ENCODE data around the gene ABCA13.

The ABCA13 gene, protein sequence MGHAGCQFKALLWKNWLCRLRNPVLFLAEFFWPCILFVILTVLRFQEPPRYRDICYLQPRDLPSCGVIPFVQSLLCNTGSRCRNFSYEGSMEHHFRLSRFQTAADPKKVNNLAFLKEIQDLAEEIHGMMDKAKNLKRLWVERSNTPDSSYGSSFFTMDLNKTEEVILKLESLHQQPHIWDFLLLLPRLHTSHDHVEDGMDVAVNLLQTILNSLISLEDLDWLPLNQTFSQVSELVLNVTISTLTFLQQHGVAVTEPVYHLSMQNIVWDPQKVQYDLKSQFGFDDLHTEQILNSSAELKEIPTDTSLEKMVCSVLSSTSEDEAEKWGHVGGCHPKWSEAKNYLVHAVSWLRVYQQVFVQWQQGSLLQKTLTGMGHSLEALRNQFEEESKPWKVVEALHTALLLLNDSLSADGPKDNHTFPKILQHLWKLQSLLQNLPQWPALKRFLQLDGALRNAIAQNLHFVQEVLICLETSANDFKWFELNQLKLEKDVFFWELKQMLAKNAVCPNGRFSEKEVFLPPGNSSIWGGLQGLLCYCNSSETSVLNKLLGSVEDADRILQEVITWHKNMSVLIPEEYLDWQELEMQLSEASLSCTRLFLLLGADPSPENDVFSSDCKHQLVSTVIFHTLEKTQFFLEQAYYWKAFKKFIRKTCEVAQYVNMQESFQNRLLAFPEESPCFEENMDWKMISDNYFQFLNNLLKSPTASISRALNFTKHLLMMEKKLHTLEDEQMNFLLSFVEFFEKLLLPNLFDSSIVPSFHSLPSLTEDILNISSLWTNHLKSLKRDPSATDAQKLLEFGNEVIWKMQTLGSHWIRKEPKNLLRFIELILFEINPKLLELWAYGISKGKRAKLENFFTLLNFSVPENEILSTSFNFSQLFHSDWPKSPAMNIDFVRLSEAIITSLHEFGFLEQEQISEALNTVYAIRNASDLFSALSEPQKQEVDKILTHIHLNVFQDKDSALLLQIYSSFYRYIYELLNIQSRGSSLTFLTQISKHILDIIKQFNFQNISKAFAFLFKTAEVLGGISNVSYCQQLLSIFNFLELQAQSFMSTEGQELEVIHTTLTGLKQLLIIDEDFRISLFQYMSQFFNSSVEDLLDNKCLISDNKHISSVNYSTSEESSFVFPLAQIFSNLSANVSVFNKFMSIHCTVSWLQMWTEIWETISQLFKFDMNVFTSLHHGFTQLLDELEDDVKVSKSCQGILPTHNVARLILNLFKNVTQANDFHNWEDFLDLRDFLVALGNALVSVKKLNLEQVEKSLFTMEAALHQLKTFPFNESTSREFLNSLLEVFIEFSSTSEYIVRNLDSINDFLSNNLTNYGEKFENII (N-terminal part only)

DNA sequence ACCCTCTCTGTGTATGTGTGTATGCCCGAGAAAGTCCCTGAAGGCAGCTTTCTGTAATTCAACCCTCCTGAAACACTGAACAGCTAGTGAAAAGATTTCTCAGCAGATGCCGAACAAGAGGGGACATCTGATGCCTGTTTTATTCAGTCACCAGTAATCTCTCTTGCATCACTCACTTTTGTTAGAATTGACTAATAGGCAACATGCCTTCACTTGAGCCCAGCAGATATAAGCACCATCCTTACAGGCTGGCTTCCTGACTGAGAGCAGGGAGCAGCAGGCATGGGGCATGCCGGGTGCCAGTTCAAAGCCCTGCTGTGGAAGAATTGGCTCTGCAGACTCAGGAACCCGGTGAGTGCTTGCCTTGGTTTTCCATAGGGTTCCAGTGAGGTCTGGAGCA, at the start of gene ABCA13:
ABCA13 (plus strand) TSS at position 257 of the 400 bp plus-strand sequence; CDS start at position 283, 26 bp downstream.
- H3K27ac ChIP-seq: no peak within 1 kb of the TSS
- no peak for DNase-seq (ENCODE audit: low read depth, low spot score)
- no peaks in the 10 kb centered on the region for H3K9me3 ChIP-seq (ENCODE audit: low read depth, low read length)
- no peak within 1 kb of the TSS for H3K9ac ChIP-seq (ENCODE audit: insufficient read length)
- no peak for TF ChIP-seq EZH2 (IDR thresholded peaks at IDR 0.05)
- no peak for TF ChIP-seq FOXP2 (optimal IDR thresholded peaks at IDR 0.05; ENCODE audit: control extremely low read depth, extremely low read length, insufficient read depth)
- TF ChIP-seq POLR2AphosphoS5 (IDR thresholded peaks at IDR 0.05; ENCODE audit: borderline replicate concordance, low read depth, low read length): no peak
- H3K4me3 ChIP-seq: no peak within 1 kb of the TSS
- no peaks in the 10 kb centered on the region for H3K36me3 ChIP-seq (ENCODE audit: insufficient read depth, low read length)

DNA sequence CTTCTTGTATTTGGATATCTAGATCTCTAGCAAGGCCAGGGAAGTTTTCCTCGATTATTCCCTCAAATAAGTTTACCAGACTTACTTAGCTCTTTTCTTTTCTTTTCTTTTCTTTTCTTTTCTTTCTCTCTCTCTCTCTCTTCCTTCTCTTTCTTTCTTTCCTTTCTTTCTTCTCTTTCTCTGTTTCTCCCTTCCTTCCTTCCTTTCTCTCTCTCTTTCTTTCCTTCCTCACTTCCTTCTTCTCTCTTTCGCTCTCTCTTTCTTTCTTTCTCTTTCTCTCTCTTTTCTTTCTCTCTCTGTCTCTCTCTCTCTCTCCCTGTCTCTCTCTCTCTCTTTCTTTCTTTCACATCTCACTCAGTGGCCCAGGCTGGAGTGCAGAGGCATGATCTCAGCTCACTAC, 45.2 kb upstream of the ABCA13 start:
- TF ChIP-seq POLR2AphosphoS5 (IDR thresholded peaks at IDR 0.05; ENCODE audit: borderline replicate concordance, low read depth, low read length) (no peak), EZH2 (IDR thresholded peaks at IDR 0.05) (no peak), FOXP2 (optimal IDR thresholded peaks at IDR 0.05; ENCODE audit: control extremely low read depth, extremely low read length, insufficient read depth) (no peak)
- Histone ChIP-seq H3K36me3 (ENCODE audit: insufficient read depth, low read length) (no peaks in the 10 kb centered on the region), H3K4me3 (no peak overlapping the region), H3K9me3 (ENCODE audit: low read depth, low read length) (no peaks in the 10 kb centered on the region), H3K9ac (ENCODE audit: insufficient read length) (no peak overlapping the region), H3K27ac (no peak overlapping the region)
- DNase-seq (ENCODE audit: low read depth, low spot score): no peak

DNA sequence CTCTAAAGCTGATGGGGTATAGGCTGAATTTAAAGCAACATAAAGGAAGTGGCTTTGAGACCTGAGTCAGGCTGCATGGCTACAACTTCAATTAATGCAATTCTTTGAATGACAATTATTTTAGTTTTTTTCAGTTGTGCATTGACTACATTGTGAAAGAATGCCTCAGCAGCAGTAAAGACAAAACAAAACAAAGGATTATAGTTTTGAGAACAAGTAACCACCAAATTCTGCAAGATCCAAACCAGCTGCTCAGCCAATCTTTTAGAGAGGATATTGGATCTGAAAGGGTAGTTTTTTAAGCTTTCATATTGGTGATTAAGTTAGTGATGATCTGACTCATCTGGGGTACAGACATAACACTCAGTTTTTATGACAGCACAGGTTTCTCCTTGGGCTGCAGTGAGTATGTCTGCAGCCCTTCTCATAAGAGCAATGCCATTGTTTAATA, 40.6 kb upstream of the ABCA13 start:
- DNase-seq (ENCODE audit: low read depth, low spot score): no peak

DNA sequence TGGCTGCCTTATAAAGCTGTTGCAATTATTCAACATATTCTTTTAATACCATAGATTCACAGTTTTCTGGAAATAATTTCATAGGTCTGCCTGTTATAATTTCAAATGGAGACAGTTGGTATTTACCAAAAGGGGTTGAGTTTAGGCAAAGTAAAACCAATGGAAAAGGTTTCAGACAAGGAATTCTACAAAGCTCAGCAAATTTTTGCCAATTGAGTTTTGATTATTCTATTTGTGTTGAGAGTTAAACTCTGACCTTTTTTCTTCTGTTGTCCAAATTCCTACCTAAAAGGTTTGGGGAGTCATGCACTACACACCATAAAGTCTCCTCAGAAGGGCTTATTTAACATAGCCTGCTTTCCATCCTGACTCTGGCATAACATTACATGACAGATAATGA, 38.5 kb upstream of the ABCA13 start:
- no peak for DNase-seq (ENCODE audit: low read depth, low spot score)
- no peak for TF ChIP-seq EZH2 (IDR thresholded peaks at IDR 0.05)
- no peak for TF ChIP-seq POLR2AphosphoS5 (IDR thresholded peaks at IDR 0.05; ENCODE audit: borderline replicate concordance, low read depth, low read length)
- TF ChIP-seq FOXP2 (optimal IDR thresholded peaks at IDR 0.05; ENCODE audit: control extremely low read depth, extremely low read length, insufficient read depth): no peak
- H3K9ac ChIP-seq (ENCODE audit: insufficient read length): no peak overlapping the region
- no peaks in the 10 kb centered on the region for H3K9me3 ChIP-seq (ENCODE audit: low read depth, low read length)
- H3K4me3 ChIP-seq: no peak overlapping the region
- H3K27ac ChIP-seq: no peak overlapping the region
- H3K36me3 ChIP-seq (ENCODE audit: insufficient read depth, low read length): no peaks in the 10 kb centered on the region

More for the DNA sequence above, 40.6 kb upstream of the ABCA13 start:
- Histone ChIP-seq H3K9ac (ENCODE audit: insufficient read length) (no peak overlapping the region), H3K36me3 (ENCODE audit: insufficient read depth, low read length) (no peaks in the 10 kb centered on the region), H3K4me3 (no peak overlapping the region), H3K9me3 (ENCODE audit: low read depth, low read length) (no peaks in the 10 kb centered on the region), H3K27ac (no peak overlapping the region)
- no peak for TF ChIP-seq EZH2 (IDR thresholded peaks at IDR 0.05)
- no peak for TF ChIP-seq POLR2AphosphoS5 (IDR thresholded peaks at IDR 0.05; ENCODE audit: borderline replicate concordance, low read depth, low read length)
- TF ChIP-seq FOXP2 (optimal IDR thresholded peaks at IDR 0.05; ENCODE audit: control extremely low read depth, extremely low read length, insufficient read depth): no peak

DNA sequence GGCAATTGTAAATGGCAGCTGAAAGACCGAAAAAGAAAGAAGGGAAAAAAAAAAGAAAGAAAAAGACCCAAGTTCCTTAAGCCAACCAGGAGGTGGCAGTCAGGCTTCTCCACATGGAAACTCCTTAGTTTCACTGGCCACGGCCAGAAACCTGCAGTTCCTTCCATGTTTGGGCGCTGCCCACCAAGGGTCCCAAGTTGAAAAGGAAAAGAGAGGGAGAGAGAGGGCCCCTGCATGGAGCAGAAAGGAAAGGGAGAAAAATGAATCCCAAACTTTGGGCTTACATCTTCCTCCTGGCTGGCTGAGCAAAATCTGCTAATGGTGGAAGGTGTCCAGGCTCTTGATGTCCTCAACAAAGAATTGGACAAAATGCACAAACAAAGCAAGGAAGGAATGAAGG, 31.8 kb upstream of the ABCA13 start:
- H3K9me3 ChIP-seq (ENCODE audit: low read depth, low read length): no peaks in the 10 kb centered on the region
- no peak for DNase-seq (ENCODE audit: low read depth, low spot score)
- H3K4me3 ChIP-seq: no peak overlapping the region
- no peak for TF ChIP-seq EZH2 (IDR thresholded peaks at IDR 0.05)
- no peak for TF ChIP-seq POLR2AphosphoS5 (IDR thresholded peaks at IDR 0.05; ENCODE audit: borderline replicate concordance, low read depth, low read length)
- no peak for TF ChIP-seq FOXP2 (optimal IDR thresholded peaks at IDR 0.05; ENCODE audit: control extremely low read depth, extremely low read length, insufficient read depth)
- no peak overlapping the region for H3K9ac ChIP-seq (ENCODE audit: insufficient read length)
- no peaks in the 10 kb centered on the region for H3K36me3 ChIP-seq (ENCODE audit: insufficient read depth, low read length)
- H3K27ac ChIP-seq: no peak overlapping the region

DNA sequence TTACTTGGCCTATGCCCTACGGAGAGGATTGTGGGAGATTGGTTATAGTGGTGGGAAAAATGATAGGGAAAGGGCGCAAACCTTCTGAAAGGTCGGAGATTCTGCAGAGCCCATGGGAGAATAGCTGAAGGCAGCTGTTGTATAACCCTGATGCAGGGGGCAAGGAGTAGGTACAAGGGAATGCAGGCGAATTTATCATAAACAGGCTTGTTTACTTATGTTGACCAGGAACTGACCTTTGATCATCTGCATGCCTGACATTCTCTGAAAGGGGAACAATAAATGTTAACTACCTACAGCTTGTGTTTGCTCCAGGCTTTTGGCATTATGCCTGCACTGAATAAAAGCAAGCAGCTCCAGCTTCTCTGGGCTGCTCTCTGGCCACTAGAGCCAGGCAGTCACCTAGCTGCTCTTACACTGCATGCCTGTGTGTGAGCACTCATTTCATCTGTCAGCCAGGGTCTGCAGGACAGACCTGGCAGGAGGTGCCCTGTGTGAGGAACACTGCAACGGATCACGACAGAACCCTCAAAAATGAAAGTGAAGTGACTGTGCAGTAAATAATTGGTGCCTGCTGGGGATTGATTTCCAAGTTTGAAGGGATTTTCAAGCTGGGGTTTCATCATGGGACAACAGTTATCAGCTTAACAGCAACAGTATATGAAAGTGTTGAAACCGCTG, 31.1 kb upstream of the ABCA13 start:
- Histone ChIP-seq H3K36me3 (ENCODE audit: insufficient read depth, low read length) (no peaks in the 10 kb centered on the region), H3K9ac (ENCODE audit: insufficient read length) (no peak overlapping the region), H3K4me3 (peak overlapping the region; percentile 18; the same call in 1 of the 2 replicates), H3K9me3 (ENCODE audit: low read depth, low read length) (no peaks in the 10 kb centered on the region), H3K27ac (no peak overlapping the region)
- DNase-seq (ENCODE audit: low read depth, low spot score): no peak
- TF ChIP-seq EZH2 (IDR thresholded peaks at IDR 0.05): no peak
- TF ChIP-seq POLR2AphosphoS5 (IDR thresholded peaks at IDR 0.05; ENCODE audit: borderline replicate concordance, low read depth, low read length): no peak
- TF ChIP-seq FOXP2 (optimal IDR thresholded peaks at IDR 0.05; ENCODE audit: control extremely low read depth, extremely low read length, insufficient read depth): no peak

DNA sequence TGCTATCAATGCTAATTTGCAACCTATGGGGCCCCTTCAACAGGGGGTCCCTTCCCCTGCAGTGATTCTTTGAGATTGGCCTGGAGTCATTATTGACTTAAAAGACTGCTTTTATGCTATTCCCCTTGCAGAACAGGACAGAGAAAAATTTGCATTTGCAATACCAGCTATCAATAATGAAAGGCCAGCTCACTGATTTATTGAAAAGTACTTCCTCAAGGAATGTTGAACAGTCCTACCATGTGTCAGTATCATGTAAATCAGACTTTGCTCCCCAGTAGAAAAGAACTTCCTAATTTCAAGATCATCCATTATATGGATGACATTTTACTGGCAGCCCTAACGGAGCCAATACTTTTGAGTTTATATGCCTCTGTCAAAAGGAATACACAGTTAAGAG, 29.7 kb upstream of the ABCA13 start:
- Histone ChIP-seq H3K27ac (no peak overlapping the region), H3K36me3 (ENCODE audit: insufficient read depth, low read length) (no peaks in the 10 kb centered on the region), H3K9me3 (ENCODE audit: low read depth, low read length) (no peaks in the 10 kb centered on the region), H3K4me3 (no peak overlapping the region), H3K9ac (ENCODE audit: insufficient read length) (no peak overlapping the region)
- TF ChIP-seq POLR2AphosphoS5 (IDR thresholded peaks at IDR 0.05; ENCODE audit: borderline replicate concordance, low read depth, low read length) (no peak), EZH2 (IDR thresholded peaks at IDR 0.05) (no peak), FOXP2 (optimal IDR thresholded peaks at IDR 0.05; ENCODE audit: control extremely low read depth, extremely low read length, insufficient read depth) (no peak)
- no peak for DNase-seq (ENCODE audit: low read depth, low spot score)
